ENCODE measurements around the gene ZMIZ2.

DNA sequence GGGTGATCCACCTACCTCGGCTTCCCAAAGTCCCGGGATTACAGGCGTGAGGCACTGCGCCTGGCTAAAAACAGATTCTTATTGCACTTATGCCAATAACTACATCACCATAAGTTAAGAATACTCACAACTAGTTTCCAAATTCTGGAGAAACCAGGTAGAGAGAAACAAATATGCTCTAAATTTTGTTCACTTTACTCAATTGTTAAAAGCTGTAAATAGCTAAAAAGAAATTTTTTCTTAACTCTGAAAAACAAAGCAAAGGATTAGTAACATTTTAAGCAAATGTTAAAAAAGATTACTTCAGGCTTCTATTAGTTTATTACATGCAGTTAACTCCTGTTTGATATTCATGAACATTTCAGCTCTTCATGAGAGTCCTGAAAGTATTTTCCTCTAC lies 28.3 kb upstream of the ZMIZ2 start:
- TF ChIP-seq, protein P1, sequence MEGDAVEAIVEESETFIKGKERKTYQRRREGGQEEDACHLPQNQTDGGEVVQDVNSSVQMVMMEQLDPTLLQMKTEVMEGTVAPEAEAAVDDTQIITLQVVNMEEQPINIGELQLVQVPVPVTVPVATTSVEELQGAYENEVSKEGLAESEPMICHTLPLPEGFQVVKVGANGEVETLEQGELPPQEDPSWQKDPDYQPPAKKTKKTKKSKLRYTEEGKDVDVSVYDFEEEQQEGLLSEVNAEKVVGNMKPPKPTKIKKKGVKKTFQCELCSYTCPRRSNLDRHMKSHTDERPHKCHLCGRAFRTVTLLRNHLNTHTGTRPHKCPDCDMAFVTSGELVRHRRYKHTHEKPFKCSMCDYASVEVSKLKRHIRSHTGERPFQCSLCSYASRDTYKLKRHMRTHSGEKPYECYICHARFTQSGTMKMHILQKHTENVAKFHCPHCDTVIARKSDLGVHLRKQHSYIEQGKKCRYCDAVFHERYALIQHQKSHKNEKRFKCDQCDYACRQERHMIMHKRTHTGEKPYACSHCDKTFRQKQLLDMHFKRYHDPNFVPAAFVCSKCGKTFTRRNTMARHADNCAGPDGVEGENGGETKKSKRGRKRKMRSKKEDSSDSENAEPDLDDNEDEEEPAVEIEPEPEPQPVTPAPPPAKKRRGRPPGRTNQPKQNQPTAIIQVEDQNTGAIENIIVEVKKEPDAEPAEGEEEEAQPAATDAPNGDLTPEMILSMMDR (conservative IDR thresholded peaks at IDR 0.05 in 1 of 2, IDR thresholded peaks at IDR 0.05 in 1 of 2; ENCODE audit: extremely low read depth in 1 of 2, insufficient read depth in 1 of 2, low read depth in 1 of 2, low read length in 2 of 2) = no peak
- TF ChIP-seq EZH2 (IDR thresholded peaks at IDR 0.05; ENCODE audit: borderline replicate concordance, low read length) = no peak
